Activated CD4-positive, alpha-beta T cell treated with anti-CD3 and anti-CD28 coated beads for 4 hours (primary cell): ENCODE results near the gene EIF1AD.
A peak's percentile ranks its signal among the peaks of the same experiment; 100 is the strongest.
"Not testable (repeated sequence)": the region's sequence is repeated elsewhere in the genome, so short reads cannot be mapped to it uniquely, and the experiment has no call there.

ENCODE experiments used
- DNase-seq, 2 donors: peaks; one replicate each; pipeline ENCODE4 v3.0.0-alpha.2; 2020

Gene EIF1AD

DNA sequence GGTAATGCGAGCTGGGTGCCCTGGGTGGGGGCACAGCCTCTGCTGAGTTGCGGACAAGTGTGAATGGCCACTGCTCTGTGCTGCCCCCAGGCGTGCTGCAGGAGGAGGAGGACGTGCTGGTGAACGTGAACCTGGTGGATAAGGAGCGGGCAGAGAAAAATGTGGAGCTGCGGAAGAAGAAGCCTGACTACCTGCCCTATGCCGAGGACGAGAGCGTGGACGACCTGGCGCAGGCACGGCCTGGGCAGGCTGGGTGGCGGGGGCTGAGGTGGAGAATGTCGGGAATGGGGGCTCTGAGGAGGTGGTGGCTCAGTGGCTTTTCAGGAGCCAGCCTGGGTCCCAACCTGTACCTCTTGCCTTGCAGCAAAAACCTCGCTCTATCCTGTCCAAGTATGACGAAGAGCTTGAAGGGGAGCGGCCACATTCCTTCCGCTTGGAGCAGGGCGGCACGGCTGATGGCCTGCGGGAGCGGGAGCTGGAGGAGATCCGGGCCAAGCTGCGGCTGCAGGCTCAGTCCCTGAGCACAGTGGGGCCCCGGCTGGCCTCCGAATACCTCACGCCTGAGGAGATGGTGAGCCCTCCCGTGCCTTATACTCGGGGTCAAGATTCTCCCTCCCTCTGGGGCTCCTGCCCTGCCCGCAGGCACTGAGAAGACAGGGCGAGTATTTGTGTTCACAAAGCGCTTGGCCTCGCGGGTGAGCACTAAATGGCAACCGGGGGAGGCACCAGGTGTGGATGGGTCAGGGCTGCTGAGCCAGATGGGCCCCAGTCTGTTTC, 35.8 kb downstream of the EIF1AD start:
- no peak for DNase-seq

DNA sequence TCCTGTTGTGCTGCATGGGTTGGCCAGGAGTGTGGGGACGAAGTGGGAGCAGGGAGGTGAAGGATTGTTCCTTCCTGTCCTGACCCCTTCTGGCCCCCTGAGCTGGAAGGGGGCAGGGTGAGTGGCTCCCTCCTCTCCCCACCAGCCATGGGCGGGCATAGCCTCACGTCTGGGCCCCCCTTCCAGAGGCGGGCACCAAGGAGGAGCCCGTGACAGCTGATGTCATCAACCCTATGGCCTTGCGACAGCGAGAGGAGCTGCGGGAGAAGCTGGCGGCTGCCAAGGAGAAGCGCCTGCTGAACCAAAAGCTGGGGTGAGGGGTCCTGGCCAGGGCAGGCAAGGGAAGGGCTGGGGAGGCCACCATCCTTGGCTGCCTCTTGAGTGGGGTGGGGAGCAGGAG, 37.1 kb downstream of the EIF1AD start:
- no peak for DNase-seq

DNA sequence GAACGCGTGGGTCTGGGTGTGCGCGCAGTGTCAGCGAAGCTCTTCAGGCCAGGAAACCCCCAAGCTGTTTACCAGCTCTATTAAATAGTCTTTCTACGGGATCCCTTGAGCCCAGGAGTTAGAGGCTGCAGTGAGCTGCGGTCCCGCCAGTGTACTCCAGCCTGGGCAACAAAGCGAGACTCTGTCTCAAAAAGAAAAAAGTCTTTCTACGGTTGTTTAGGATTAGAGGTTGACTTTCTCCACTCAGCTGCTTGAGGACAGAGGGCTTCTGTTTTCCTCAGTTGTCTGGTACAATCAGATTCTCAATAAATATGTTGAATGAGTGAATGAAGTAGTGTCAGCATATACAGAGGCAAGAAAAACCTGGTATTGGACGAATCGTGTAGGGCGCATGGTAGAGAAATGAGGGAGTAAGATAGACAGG, 39.8 kb downstream of the EIF1AD start:
- DNase-seq = no peak

DNA sequence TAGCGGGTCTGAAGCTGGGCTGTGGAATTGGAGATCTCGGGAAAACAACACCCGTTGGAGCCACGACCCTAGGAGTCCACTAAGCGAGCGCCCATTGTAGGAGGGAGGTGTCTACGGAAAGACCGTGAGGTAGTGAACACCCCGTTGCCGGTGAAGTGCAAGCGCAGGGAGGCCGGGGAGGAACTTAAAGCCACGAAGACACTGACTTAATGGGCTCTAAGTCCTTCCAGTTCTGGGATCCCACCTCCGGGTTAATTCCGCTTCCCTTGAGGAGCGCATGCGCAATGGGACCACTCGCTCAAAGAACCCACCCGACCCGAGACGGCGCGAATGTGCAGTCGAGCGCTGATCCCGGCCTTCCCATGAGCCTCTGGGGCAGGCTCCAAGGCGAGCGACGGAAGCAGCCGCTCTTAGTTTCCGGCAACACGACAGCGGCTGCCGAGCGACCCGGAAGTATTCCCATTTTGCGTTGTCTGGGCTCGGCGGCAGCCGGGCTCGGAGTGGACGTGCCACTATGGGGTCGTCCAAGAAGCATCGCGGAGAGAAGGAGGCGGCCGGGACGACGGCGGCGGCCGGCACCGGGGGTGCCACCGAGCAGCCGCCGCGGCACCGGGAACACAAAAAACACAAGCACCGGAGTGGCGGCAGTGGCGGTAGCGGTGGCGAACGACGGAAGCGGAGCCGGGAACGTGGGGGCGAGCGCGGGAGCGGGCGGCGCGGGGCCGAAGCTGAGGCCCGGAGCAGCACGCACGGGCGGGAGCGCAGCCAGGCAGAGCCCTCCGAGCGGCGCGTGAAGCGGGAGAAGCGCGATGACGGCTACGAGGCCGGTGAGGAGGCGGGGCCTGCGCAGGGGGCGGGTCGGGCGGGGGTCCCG, 40.5 kb downstream of the EIF1AD start, which contains the start of gene SART1:
Gene SART1 (plus strand): TSS at position 468 of the 874 bp plus-strand sequence. CDS start 47 bp downstream, at position 515.
- DNase-seq = peak; percentile 92 to 97

DNA sequence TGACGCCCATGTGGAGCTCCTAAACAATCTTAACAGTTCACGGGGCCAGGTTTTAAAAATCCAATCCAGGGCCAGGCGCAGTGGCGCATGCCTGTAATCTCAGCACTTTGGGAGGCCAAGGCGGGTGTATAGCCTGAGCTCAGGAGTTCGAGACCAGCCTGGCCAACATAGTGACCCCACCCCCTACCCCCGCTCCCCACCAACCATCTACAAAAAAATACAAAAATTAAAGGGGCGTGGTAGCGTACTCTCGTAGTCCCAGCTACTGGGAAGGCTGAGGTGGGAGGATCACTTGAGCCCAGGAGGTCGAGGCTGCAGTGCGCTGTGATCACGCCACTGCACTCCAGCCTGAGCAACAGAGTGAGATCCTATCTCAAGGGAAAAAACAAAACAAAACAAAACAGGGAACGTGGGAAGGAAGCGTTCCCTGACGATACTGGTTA, 41.1 kb downstream of the EIF1AD start:
- no peak for DNase-seq

DNA sequence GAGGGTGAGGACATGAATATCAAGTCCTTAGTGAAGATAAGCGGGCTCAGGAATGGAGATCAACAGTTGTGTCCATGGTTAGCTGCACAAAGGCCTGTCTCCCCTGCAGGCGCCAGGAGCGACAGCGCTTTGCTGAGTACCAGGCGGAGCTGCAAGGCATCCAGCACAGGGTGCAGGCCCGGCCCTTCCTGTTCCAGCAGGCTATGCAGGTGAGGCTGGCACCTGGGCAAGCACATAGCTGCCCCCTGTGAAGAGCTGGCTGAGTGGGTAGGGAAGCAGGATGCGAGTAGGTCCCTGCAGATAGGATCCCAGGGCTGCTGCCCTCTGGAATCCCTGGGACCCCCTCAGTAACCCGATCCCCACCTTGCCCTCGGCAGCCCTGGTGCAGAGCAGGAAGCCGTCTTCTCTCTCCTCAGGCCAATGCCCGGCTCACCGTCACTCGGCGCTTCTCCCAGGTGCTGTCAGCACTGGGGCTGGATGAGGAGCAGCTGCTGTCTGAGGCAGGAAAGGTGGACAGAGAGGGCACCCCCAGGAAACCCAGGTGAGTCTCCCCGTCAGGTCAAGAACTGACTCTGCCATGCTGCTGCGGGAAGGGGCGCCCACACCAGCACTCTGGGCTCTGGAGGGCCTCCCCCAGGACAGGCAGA, 43.1 kb downstream of the EIF1AD start:
- no peak for DNase-seq

DNA sequence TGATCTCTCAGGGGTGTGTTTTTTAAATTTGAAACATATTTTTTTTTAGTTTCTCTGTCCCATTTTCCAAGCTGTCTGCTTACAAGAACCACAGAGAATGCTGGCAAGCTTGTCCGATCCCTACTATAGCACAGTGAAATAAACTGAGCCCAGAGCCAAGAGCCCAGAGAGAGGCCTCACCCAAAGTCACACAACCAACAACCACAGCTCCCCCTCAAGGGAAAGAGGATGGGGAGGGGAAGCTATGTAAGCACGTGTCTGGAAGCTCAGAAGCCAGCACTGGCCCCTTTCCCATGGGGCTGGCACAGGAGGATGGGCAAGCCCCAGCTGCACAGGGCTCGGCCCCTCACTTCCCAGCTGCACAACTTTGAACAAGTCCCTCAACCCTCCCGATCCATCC, 43.7 kb downstream of the EIF1AD start:
- no peak for DNase-seq

DNA sequence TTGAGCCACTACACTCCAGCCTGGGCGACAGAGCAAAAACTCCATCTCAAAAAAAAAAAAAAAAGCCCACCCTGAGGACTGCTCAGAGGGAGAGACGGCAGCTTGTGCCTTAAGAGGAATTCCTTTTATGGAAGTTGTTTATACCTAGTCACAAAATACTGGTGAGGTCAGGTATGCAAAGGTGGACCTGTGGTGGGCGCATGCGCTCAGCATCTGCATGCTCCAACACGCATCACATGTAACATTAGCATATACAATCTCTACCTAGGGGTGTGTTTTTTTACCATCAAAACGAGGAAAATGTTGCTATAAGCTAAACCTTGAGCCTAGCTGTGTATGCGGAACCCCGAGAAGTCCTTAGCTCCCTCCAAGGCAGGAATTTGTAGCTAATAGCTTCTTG, 47.2 kb downstream of the EIF1AD start:
- no peak for DNase-seq

DNA sequence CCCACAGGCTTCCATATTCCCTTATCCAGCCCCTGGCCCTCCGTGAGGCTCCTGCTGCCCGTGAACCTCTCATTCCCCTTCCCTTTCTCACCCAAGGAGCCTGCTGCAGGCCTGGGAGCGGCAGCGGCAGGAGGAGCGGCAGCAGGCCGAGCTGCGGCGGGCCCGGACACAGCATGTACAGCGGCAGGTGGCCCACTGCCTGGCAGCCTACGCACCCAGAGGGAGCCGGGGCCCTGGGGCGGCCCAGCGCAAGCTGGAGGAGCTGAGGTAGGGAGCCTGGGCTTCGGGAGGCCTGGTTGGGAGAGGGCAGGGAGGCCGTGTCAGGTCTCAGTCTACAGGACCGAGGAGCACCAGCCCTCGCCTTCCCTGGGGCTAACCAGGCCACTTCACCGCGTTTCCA, 48.5 kb downstream of the EIF1AD start:
- DNase-seq = no peak

DNA sequence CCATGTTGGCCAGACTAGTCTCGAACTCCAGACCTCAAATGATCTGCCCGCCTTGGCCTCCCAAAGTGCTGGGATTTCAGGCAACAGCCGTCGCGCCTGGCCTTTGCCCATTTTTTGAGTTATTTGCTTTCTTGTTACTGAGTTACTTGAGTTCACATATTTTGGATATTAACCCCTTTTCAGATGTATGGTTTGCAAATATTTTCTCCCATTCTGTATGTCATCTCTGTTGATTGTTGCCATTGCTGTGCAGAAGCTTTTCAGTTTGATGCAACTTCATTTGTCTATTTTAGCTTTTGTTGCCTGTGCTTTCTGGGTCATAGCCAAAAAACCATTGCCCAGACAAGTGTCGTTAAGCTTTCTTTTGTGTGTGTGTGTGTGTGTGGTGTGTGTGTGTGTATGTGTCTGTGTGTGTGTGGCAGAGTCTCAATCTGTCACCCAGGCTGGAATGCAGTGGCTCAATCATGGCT, 49.9 kb downstream of the EIF1AD start:
- DNase-seq = no peak

DNA sequence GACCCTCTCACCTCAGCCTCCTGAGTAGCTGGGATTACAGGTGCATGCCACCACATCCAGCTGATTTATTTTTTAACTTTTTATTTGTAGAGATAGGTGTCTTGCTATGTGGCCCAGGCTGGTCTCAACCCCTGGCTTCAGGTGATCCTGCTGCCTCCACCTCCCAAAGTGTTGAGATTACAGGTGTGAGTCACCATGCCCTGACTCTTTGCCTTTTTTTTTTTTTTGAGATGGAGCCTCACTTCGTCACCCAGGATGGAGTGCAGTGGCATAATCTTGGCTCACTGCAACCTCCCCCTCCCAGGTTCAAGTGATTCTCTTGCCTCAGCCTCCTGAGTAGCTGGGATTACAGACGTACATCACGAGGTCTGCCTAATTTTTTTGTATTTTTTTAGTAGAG, 50.3 kb downstream of the EIF1AD start:
- DNase-seq = not testable (repeated sequence)

DNA sequence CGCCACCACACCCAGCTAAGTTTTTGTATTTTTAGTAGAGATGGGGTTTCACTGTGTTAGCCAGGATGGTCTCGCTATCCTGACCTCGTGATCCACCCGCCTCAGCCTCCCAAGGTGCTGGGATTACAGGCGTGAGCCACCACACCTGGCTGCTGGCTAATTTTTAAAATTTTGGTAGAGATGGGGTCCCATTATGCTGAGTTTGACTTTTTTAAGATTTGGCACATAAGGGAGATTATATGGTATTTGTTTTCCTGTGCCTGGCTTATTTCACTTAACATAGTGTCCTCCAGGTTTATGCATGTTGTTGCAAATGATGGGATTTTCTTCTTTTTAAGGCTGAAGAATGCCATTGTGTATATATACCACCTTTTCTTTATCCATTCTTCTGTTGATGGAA, 51.2 kb downstream of the EIF1AD start:
- not testable (repeated sequence) for DNase-seq

DNA sequence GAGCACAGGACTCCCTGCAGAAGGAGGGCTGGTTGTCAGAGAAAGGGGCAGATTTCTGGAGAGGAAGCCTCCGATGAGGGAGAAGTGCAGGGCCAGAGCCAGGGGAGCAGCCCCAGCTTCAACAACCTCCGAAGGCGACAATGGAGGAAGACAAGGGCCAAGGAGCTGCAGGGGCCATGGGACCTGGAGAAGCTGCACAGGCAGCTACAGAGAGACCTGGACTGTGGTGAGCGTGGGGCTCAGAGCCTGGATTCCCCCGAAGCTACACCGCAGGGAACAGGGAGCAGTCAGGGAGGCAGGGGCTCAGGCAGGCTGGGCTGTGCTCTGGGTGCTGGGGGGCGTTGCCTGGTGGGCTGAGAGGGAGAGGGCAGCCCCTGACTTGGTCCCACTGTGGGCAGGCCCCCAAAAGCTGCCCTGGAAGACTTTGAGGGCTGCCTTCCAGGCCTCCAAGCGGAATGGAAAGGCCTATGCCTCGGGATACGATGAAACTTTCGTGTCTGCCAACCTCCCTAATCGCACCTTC, 54.3 kb downstream of the EIF1AD start:
- no peak for DNase-seq

DNA sequence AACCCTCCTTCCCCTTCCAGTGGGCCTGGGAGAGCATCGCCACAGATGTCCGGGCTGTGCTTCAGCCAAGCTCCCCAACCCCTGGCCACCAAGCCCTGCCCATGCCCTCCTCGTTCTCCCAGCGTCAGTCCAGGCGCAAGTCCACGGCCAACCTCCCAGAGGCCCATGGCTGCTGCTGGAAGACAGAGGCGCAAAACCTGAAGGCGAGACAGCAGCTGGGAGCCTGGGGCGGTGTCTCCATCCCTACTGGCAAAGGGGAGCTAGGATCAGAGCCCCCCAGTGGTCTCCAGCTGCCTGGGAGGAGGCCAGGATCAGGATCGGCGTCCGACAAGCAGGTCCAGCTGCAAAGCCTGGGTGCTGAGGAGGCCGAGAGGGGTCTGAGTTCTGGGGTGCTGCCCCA, 54.8 kb downstream of the EIF1AD start:
- DNase-seq = no peak

DNA sequence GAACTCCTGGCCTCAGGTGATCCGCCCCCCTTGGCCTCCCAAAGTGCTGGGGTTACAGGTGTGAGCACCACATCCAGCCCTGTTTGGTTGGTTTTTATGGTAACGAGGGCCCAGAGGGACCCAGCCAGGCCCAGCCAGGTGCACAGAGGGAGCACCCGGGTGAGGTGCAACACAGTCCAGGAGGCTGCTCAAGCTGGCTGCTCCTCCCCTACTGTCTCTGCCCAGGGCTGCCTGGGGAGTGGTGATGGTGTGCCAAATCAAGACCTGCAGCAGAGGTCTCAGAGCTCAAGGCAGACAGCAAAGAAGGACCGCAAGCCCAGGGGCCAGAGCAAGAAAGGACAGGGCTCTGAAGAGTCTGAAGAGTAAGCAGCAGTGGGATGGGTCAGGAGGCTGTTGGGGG, 55.3 kb downstream of the EIF1AD start:
- no peak for DNase-seq
